Measurements from ENCODE around the gene UBE2S.
"Not testable (repeated sequence)": the region's sequence is repeated elsewhere in the genome, so short reads cannot be mapped to it uniquely, and the experiment has no call there.

Gene UBE2S

GRCh38 chr19:55439052-55439451, 31.5 kb upstream of the UBE2S start:
- DNase-seq, result no peak

GRCh38 chr19:55437410-55437809, 29.8 kb upstream of the UBE2S start:
- peak in 2 of 3 experiments; percentile 33 to 84 for DNase-seq

DNA sequence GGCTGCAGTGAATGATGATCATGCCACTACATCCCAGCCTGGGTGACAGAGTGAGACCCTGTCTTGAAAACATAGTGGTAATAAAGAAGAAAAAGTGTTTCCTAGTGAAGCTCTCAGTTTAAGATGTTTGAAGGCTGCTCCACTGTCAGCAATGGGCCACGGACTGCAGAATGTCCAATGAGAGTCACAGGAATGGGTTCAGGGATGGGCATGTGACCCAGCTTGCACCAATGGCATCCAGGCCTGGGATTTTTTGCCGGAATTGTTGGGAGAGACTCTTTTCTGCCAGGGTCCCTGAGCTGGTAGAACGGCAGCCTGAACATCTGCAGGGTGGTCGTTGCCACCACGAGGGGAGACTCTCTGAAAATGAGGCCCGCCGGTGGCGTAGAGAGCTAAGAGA, 29.3 kb upstream of the UBE2S start:
- no peak for DNase-seq

DNA sequence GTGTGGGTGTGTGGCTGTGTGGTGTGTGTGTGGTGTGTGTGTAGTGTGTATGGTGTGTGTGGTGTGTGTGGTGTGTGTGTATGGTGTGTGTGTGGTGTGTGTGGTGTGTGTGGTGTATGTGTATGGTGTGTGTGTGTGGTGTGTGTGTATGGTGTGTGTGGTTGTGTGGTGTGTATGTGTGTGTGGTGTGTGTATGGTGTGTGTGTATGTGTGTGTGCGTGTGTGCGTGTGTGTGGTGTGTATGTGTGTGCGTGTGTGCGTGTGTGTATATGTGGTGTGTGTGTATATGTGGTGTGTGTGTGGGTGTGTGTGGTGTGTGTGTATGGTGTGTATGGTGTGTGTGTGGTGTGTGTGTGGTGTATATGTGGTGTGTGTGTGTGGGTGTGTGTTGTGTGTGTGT, 27.4 kb upstream of the UBE2S start:
- no peak for DNase-seq

- DNase-seq, result no peak
These were observed 26.9 kb upstream of the UBE2S start for GRCh38 chr19:55434356-55434919.

DNA sequence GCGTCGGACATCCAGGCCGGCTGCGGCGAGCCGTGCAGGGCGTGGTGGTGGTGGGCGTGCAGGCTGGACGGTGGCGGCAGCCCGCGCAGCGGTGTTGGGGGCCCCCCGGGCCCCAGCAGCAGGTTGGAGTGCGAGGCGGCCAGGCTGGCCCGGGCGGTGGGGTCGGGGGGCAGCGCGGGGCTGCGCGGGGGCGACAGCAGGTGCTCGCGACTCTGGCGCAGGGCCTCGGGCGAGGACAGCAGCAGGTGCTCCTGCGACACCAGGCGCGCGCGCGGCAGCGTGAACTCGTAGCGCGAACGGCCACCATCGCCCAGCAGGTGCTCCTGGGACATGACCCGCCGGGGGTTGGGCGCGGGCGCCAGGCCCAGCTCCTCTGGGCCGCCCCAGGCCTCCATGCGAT, 25.7 kb upstream of the UBE2S start:
- DNase-seq, result peak in 2 of 3 experiments; percentile 72 to 76

GRCh38 chr19:55432241-55432959, 24.8 kb upstream of the UBE2S start:
- no peak for DNase-seq

- no peak for DNase-seq
These were observed 23.6 kb upstream of the UBE2S start for GRCh38 chr19:55431183-55431582.

DNA sequence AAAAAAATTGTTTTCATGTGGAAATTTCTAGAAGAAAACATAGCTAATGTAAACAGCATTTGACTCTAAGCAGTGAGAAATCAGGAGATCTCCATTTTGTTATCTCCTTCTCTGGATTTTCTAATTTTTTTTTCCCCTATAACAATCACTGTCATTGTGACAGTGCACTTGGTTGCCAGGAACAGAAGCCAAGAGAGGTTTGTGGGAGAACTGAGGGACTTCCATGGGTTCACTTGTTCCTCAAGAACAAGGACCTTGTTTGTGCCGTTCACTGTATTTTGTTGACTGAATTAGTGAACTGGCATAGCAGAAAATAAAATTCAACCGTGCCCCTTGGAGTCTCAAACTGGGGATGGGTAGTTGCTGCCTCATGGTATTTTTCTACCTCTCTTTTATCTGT, 18.5 kb upstream of the UBE2S start:
- DNase-seq, result no peak

DNA sequence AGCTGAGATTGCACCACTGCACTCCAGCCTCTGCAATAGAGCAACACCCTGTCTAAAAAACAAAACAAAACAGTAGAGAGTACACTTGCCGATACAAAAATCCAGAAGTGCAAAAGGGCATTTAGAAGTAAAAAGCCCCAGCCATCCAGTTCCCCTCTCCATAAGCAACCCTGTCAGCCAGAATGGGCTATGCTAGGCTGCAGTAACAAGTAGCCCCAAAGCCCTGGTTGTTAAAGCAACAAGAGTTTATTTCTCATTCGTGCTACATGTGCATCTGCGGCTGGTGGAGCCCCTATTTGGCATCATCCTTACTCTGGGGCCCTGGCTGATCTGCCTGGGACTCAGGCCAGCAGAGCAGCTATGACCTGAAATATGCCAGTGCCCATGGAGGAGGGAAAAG, 16.9 kb upstream of the UBE2S start:
- no peak for DNase-seq

DNA sequence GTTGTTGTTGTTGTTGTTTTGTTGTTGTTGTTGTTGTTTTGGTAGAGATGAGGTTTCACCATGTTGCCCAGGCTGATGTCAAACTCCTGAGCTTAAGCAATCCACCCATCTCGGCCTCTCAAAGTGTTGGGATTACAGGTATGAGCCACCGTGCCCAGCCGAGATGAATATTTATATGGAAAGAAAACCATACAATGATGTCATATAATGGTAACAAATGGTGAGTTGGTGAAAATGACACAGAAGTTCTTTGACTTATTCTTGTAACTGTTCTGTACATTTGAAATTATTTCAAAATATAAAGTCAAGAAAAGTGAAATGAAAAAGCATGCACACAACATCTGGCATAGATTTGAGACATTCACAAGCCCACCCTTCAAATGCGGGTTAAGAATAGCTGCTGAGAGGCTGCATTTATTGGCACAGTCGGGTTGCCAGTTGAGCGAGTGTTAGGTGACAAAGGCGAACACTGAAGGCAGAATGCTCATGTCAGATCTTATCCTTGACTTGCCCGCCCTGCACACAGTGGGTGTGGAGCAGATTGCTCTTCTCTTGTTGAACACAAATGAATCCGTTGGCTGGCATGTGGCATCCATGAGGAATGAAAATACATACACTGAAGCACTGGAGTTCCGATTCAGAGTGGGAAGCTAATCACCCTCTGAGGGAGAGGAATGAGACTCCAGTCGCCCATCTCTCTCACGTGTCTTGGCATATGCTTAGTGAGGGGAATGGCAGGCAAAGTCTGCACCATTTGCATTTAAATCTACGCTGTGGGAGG, 15.8 kb upstream of the UBE2S start:
- DNase-seq, result no peak

GRCh38 chr19:55421281-55421680, 13.7 kb upstream of the UBE2S start:
- DNase-seq, result not testable (repeated sequence)

DNA sequence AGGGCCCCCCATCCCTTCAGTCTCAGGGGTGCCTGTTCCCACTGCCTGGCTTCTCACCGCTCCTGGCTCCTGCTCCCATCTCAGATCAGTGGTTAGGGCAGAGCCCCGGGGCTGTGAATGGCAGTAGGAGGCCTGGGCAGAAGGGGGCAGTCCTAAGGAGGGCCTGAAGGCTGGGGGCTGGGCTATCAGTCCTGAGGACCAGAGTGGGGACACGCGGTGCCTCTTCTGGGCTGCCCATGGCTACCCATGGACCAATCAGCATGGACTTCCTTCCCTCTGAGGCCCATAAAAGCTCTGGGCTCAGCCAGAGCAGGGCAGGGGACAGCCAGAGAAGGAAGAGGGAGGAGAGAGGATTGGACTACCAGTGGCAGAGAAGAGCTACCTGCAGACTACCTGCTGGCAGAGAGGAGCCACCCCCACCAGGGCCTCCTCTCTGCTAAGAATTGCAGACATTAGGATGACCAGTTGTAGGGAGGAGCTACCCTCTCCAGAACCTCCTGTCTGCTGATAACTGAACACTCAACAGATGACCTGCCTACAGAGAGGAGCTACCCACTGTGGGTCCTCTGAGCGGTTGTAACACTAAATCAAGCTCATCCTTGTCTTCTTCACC, 12.1 kb upstream of the UBE2S start:
- no peak for DNase-seq

- no peak for DNase-seq
These were observed 11.5 kb upstream of the UBE2S start for GRCh38 chr19:55419103-55419502.

DNA sequence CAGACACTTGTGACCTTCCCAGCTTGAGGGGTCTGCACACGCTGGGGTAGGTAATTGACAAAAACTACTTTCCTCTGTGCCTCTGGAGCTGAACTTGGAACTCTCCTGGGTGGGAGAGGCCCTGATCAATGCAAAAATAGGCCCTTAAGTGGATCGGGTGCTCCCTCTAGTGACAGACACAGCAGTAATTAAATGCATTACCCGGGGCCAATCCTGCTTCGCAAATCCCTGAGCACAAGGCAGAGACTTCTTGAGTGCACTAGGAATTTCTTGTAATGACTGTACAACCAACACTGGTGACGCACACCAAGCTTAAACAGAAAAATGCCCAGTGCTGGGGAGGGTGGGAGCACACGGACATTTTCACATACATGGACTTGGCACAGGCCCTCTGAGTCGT, 10.6 kb upstream of the UBE2S start:
- DNase-seq, result peak; percentile 36 to 80 (median 55)

DNA sequence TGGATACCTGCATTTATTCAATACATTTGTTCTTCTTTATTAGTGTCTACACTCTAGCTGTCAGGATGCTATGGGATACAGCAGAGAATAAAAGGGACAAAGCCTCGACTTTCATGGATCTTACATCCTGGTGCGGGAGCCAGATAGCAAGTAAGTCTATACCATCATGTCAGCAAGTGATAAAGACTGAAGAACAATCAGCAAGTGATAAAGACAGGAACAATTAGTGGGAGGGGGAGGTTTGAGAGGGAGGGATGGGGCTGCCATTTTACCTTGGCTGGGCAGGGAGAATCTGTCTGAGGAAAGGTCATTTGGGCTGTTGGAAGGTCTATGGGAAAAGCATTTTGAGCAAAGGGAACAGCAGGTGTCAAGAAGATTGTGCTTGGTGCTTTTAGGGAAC, 2.6 kb upstream of the UBE2S start:
- no peak for DNase-seq

- not testable (repeated sequence) for DNase-seq
These were observed 1.6 kb upstream of the UBE2S start for GRCh38 chr19:55409179-55409578.

GRCh38 chr19:55408533-55408872, 915 bp upstream of the UBE2S start:
- DNase-seq, result no peak

DNA sequence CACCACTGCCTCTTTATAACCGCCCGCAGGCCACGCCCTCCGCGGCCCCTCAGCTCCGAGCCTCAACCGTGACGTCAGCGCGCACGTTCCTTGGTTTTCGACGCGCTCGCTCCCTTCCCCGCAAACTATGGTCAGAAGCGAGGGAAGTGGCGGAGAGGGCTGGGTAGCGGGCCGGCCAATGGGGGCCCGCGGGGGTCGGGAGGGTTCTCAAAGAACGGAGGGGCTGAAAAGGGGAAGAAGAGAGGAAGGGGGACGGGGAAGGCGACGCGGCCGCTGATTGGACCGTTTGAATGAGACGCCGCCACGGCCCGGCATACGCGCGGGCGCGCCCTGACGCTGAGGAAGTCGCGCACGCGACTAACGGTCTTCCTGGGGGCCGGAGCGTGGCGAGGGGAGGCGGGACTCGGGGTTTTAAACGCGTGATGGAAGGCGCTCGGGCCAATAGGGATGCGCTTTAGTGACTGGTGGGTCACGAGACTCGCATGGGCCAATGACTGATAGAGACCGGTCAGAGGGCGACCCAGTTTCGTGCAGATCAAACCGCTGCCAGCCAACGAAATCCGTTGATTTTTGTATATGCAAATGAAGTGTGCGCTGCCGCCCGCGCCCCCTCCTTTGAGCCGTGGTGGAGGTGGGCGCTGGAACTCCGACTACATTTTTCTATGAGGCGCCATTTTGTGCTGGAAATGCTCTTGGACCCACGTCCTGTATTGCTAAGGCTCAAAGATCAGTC, 378 bp upstream of the UBE2S start:
- DNase-seq, result peak; percentile 99

DNA sequence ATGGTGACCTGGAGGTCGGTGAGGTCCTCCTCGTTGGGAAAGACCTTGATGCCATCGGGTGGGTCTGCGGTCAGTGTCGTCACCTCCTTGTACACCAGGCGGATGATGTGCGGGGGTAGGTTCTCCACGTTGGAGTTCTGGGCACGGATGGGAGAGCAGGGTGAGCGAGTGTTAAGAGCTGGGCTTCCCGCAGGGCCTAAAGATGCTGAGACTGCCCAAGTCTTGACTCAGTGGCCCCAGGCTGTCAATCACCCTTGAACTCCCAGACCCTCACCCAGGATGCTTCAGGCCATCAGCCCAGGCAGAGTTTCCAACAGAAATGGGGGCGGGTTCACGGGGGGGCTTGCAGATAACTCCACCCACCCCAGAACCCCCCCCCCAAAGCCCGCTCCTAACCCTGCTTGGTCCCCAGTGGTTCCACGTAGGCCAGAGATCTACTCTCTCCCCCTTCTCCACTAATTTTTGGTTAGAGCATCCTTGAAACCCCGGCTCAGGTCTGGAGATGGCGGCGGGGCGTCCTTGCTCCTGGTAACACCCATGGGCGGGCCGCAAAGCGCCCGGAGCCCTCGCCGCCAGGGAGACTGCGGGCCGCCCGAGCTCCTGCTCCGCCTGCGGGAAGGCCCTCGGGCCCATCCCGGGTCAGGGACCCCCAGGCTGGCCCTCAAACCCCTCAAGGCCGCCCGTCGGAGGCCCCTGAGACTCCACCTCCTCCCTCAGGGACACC, 600 bp downstream of the UBE2S start:
- peak in 2 of 3 experiments; percentile 58 to 61 for DNase-seq

GRCh38 chr19:55406091-55406825, 1.3 kb downstream of the UBE2S start:
- DNase-seq, result no peak

- DNase-seq, result no peak
These were observed 1.9 kb downstream of the UBE2S start for GRCh38 chr19:55405638-55406037.

Data from NCI-H1417 (cell line).